HCT116 (cell line): ENCODE measurements around the gene GSAP. TPM values are rescaled to one million over a fixed set of nuclear protein-coding genes. Genes with fewer than 3 reads are reported as not detected.

ENCODE experiments used
- ATAC-seq: fragments of 200-7000 bp; cut with Tn5 transposase; 2 replicates; pipeline ENCODE4 v1.9.1; 2020; ENCODE audit warnings: mild to moderate bottlenecking, moderate library complexity
- BruUV-seq: library from RNA; stranded (reverse); fragments of 400-500 nt; replicated peaks from 2 replicates; lab custom pipeline; 2021; lab: Mats Ljungman, UMichigan
- CTCF ChIA-PET: fragments of 300-600 bp; sonication (Branson Sonifier 250); formaldehyde crosslinking; loops from one replicate; lab custom pipeline; 2021; ENCODE audit warnings: antibody characterized with exemption; lab: Charles Lee
- POLR2A ChIA-PET: fragments of 300-600, 350-600 bp; sonication (Branson Sonifier 250); formaldehyde crosslinking; loops from one replicate; lab custom pipeline; 2021; ENCODE audit warnings: antibody characterized with exemption; lab: Charles Lee
- RAD21 ChIA-PET, 2 experiments: fragments of 300-600 bp; sonication (Branson Sonifier 250); formaldehyde crosslinking; loops; one replicate each; lab custom pipeline; 2023; ENCODE audit warnings: low total read pairs in 2 of 2; ENCODE audit not compliant: uncharacterized antibody in 2 of 2, unreplicated experiment in 2 of 2, low non-redundant PET in 1 of 2; lab: Charles Lee
- DNase-seq: peaks from one replicate; pipeline ENCODE4 v3.0.0-alpha.2; 2010; ENCODE audit warnings: low read depth, low spot score
- H2AFZ ChIP-seq: fragments of 200-600 bp; shearing (Covaris generic), sonication (generic); 2 replicates; pipeline ENCODE4 v1.6.1; 2017; ENCODE audit warnings: low read depth, mixed run types, mixed read lengths, antibody characterized with exemption, low read length; ENCODE audit not compliant: poor library complexity, severe bottlenecking
- H3K27ac ChIP-seq: 2 replicates; pipeline ENCODE4 v1.5.1; 2012; ENCODE audit warnings: low read depth, low read length
- H3K27me3 ChIP-seq: fragments of 200-600 bp; sonication (generic); 2 replicates; pipeline ENCODE4 v1.6.1; 2016; ENCODE audit warnings: mixed run types, low read length, mixed read lengths; ENCODE audit not compliant: insufficient read depth
- H3K36me3 ChIP-seq, 2 experiments: fragments of 200-500 bp in 1 of 2; fragments of 200-600 bp in 1 of 2; sonication (Bioruptor generic) in 1 of 2; sonication (generic) in 1 of 2; 2 replicates each; pipeline versions ENCODE4 v1.5.1 to v1.6.1; 2014 to 2016; ENCODE audit warnings: low read length in 2 of 2, inconsistent platforms in 1 of 2, mixed read lengths in 1 of 2, mixed run types in 1 of 2; ENCODE audit not compliant: insufficient read depth in 2 of 2, control insufficient read depth in 1 of 2
- H3K4me1 ChIP-seq, 2 experiments: fragments of 200-600 bp in 1 of 2; sonication (generic) in 1 of 2; 2 replicates each; pipeline versions ENCODE4 v1.5.1 to v1.6.1; 2012 to 2017; ENCODE audit warnings: low read length in 2 of 2, inconsistent platforms in 1 of 2, mild to moderate bottlenecking in 1 of 2, mixed read lengths in 1 of 2, mixed run types in 1 of 2, moderate library complexity in 1 of 2; ENCODE audit not compliant: insufficient read depth in 2 of 2, control insufficient read depth in 1 of 2
- H3K4me2 ChIP-seq: fragments of 200-600 bp; sonication (generic); 2 replicates; pipeline ENCODE4 v1.6.1; 2017; ENCODE audit warnings: mixed run types, low read length, mixed read lengths
- H3K4me3 ChIP-seq, 2 experiments: fragments of 200-600 bp in 1 of 2; sonication (generic) in 1 of 2; replicated peaks in 1 of 2; 2 replicates each; pipeline ENCODE4 v1.5.1; 2011 to 2016; ENCODE audit warnings: low read length in 2 of 2, control low read depth in 1 of 2, low read depth in 1 of 2, mild to moderate bottlenecking in 1 of 2, mixed read lengths in 1 of 2, mixed run types in 1 of 2
- H3K79me2 ChIP-seq: fragments of 200-600 bp; sonication (generic); 2 replicates; pipeline ENCODE4 v1.6.1; 2017; ENCODE audit warnings: mild to moderate bottlenecking, mixed run types, low read length, moderate library complexity, mixed read lengths; ENCODE audit not compliant: insufficient read depth
- H3K9ac ChIP-seq: fragments of 200-600 bp; sonication (generic); 2 replicates; pipeline ENCODE4 v1.6.1; 2016; ENCODE audit warnings: low read length, mixed read lengths
- H3K9me2 ChIP-seq: fragments of 200-600 bp; sonication (generic), shearing (Covaris generic); 2 replicates; pipeline ENCODE4 v1.6.1; 2017; ENCODE audit warnings: mixed run types, mild to moderate bottlenecking, moderate library complexity; ENCODE audit not compliant: insufficient read depth
- H3K9me3 ChIP-seq, 2 experiments: fragments of 200-500 bp in 1 of 2; fragments of 200-600 bp in 1 of 2; sonication (Bioruptor generic) in 1 of 2; sonication (generic) in 1 of 2; 2 replicates each; pipeline ENCODE4 v1.6.1; 2014 to 2017; ENCODE audit warnings: low read length in 2 of 2, mixed read lengths in 2 of 2, inconsistent platforms in 1 of 2, low read depth in 1 of 2, mild to moderate bottlenecking in 1 of 2, mixed run types in 1 of 2, moderate library complexity in 1 of 2; ENCODE audit not compliant: control insufficient read depth in 1 of 2, insufficient read depth in 1 of 2
- H4K20me1 ChIP-seq: fragments of 200-600 bp; sonication (generic), shearing (Covaris generic); 2 replicates; pipeline ENCODE4 v1.6.1; 2017; ENCODE audit warnings: mixed run types, mild to moderate bottlenecking, moderate library complexity; ENCODE audit not compliant: insufficient read depth
- CBX3 ChIP-seq: IDR thresholded peaks from 2 replicates; pipeline ENCODE4 v1.6.1; 2012; ENCODE audit warnings: low read depth
- EGR1 ChIP-seq: IDR thresholded peaks from 2 replicates; pipeline ENCODE4 v1.6.1; 2012; ENCODE audit warnings: low read depth
- ELF1 ChIP-seq: IDR thresholded peaks from 2 replicates; pipeline ENCODE4 v1.6.1; 2012; ENCODE audit warnings: low read depth, borderline replicate concordance
- EZH2 ChIP-seq: fragments of 200-600 bp; sonication (generic); IDR thresholded peaks from 2 replicates; pipeline ENCODE4 v1.6.1; 2017; ENCODE audit warnings: antibody characterized with exemption, mixed run types
- EZH2phosphoT487 ChIP-seq: fragments of 200-600 bp; IDR thresholded peaks from 2 replicates; pipeline ENCODE4 v1.6.1; 2018; ENCODE audit warnings: antibody characterized with exemption, borderline replicate concordance
- FOSL1 ChIP-seq: IDR thresholded peaks from 2 replicates; pipeline ENCODE4 v1.6.1; 2012; ENCODE audit warnings: low read depth
- JUND ChIP-seq: IDR thresholded peaks from 2 replicates; pipeline ENCODE4 v1.6.1; 2012
- POLR2A ChIP-seq: IDR thresholded peaks from 2 replicates; pipeline ENCODE4 v1.7.0; 2011; ENCODE audit warnings: borderline replicate concordance; ENCODE audit not compliant: insufficient read depth, insufficient read length; ENCODE audit errors: extremely low read depth
- RAD21 ChIP-seq: IDR thresholded peaks from 2 replicates; pipeline ENCODE4 v1.6.1; 2012; ENCODE audit warnings: low read depth, mild to moderate bottlenecking
- SIN3A ChIP-seq: IDR thresholded peaks from 2 replicates; pipeline ENCODE4 v1.6.1; 2012; ENCODE audit warnings: low read depth
- SP1 ChIP-seq: IDR thresholded peaks from 2 replicates; pipeline ENCODE4 v1.6.1; 2012; ENCODE audit warnings: low read depth
- SRF ChIP-seq: IDR thresholded peaks from 2 replicates; pipeline ENCODE4 v1.6.1; 2012; ENCODE audit warnings: low read depth
- TCF7L2 ChIP-seq: IDR thresholded peaks from 2 replicates; pipeline ENCODE4 v1.7.0; 2011; ENCODE audit warnings: borderline replicate concordance, inconsistent platforms; ENCODE audit not compliant: insufficient read depth, insufficient read length; ENCODE audit errors: extremely low read depth
- YY1 ChIP-seq: IDR thresholded peaks from 2 replicates; pipeline ENCODE4 v1.6.1; 2011; ENCODE audit warnings: low read length, low read depth, moderate library complexity, mild to moderate bottlenecking; ENCODE audit not compliant: insufficient replicate concordance; ENCODE audit errors: extremely low read depth
- ZFX ChIP-seq: fragments of 450-650 bp; IDR thresholded peaks from 2 replicates; pipeline ENCODE4 v1.6.1; 2017
- ZNF274 ChIP-seq: fragments of 200-500 bp; sonication (Bioruptor generic); IDR thresholded peaks from 2 replicates; pipeline ENCODE4 v1.6.1; 2014; ENCODE audit warnings: mild to moderate bottlenecking, low read depth, low read length, inconsistent platforms
- intact Hi-C: fragments of 100-400 bp; cut with micrococcal nuclease; formaldehyde crosslinking; loops from 2 replicates; pipeline ENCODE4 v1.10.0; 2022
- total RNA-seq: library from RNA; stranded (reverse); gene quantifications from one replicate; pipeline ENCODE4 v1.2.1, GENCODE V29; 2021; ENCODE audit not compliant: unreplicated experiment
- TF ChIP-seq, protein P1 (sequence below), 3 experiments: fragments of 200-600 bp in 1 of 3; sonication (generic) in 1 of 3; IDR thresholded peaks in 2 of 3; conservative IDR thresholded peaks in 1 of 3; 2 replicates each; pipeline ENCODE4 v1.5.1; 2012 to 2017; ENCODE audit warnings: low read depth in 2 of 3, low read length in 2 of 3, antibody characterized with exemption in 1 of 3, borderline replicate concordance in 1 of 3, control low read depth in 1 of 3, mild to moderate bottlenecking in 1 of 3, mixed read lengths in 1 of 3, mixed run types in 1 of 3, moderate library complexity in 1 of 3; ENCODE audit not compliant: insufficient read depth in 1 of 3
- TF ChIP-seq, protein P2 (sequence below): IDR thresholded peaks from 2 replicates; pipeline ENCODE4 v1.6.1; 2012; ENCODE audit warnings: low read depth
- TF ChIP-seq, protein P3 (sequence below): IDR thresholded peaks from 2 replicates; pipeline ENCODE4 v1.6.1; 2011; ENCODE audit warnings: mild to moderate bottlenecking, low read length, moderate library complexity; ENCODE audit not compliant: insufficient replicate concordance; ENCODE audit errors: extremely low read depth
- TF ChIP-seq, protein P4 (sequence below): IDR thresholded peaks from 2 replicates; pipeline ENCODE4 v1.6.1; 2012

Gene GSAP
- total RNA-seq, 1 experiment from 2014 or later = not detected

DNA sequence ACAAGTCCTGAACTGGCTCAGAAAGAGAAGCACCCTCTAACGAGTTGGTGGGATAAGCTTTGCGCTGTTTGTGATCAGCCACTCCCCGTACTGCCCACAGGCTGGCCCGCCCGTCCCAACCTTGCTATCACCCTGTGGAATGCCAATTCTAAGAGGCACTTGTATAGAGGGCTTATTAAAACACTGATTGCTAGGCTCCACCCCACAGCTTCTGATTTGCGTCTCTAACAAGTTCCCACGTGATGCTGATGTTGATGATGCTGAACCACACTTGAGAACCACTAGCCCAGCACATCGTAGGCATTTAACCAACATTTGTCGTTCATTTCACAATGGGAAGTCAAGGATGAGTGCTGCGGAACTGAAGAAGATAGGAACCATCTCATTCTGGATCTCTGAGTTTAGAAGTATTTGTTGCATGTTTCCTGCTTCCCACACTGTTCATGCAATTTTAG is 12.7 kb upstream of the GSAP start:
- POLR2A ChIA-PET = no interaction called here

More for the DNA sequence above, 12.7 kb upstream of the GSAP start:
- peaks cover 0 to 10% of the 10 kb centered on the region in 2 experiments; a peak in 2 of 4 replicates for H3K4me1 ChIP-seq
- no peaks in the 10 kb centered on the region for H3K27me3 ChIP-seq
- H3K4me2 ChIP-seq = no peak overlapping the region
- no peak for DNase-seq
- ATAC-seq = no peak
- H3K9me2 ChIP-seq = no peaks in the 10 kb centered on the region
- intact Hi-C loops = no loop called here
- H3K9ac ChIP-seq = no peak overlapping the region
- no peaks in the 10 kb centered on the region for H3K9me3 ChIP-seq
- H3K79me2 ChIP-seq = no peaks in the 10 kb centered on the region
- no peaks in the 10 kb centered on the region for H4K20me1 ChIP-seq
- BruUV-seq = no TSS peak
- H2AFZ ChIP-seq = no peak overlapping the region
- TF ChIP-seq, protein P1, sequence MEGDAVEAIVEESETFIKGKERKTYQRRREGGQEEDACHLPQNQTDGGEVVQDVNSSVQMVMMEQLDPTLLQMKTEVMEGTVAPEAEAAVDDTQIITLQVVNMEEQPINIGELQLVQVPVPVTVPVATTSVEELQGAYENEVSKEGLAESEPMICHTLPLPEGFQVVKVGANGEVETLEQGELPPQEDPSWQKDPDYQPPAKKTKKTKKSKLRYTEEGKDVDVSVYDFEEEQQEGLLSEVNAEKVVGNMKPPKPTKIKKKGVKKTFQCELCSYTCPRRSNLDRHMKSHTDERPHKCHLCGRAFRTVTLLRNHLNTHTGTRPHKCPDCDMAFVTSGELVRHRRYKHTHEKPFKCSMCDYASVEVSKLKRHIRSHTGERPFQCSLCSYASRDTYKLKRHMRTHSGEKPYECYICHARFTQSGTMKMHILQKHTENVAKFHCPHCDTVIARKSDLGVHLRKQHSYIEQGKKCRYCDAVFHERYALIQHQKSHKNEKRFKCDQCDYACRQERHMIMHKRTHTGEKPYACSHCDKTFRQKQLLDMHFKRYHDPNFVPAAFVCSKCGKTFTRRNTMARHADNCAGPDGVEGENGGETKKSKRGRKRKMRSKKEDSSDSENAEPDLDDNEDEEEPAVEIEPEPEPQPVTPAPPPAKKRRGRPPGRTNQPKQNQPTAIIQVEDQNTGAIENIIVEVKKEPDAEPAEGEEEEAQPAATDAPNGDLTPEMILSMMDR (IDR thresholded peaks at IDR 0.05 in 2 of 3, conservative IDR thresholded peaks at IDR 0.05 in 1 of 3; ENCODE audit: borderline replicate concordance in 1 of 3, insufficient read depth in 1 of 3, low read depth in 2 of 3, low read length in 2 of 3) = no peak
- no peak for TF ChIP-seq EZH2
- no peak for TF ChIP-seq ELF1
- no peak for TF ChIP-seq SIN3A
- TF ChIP-seq RAD21 = no peak
- no peak for TF ChIP-seq CBX3
- TF ChIP-seq, protein P2, sequence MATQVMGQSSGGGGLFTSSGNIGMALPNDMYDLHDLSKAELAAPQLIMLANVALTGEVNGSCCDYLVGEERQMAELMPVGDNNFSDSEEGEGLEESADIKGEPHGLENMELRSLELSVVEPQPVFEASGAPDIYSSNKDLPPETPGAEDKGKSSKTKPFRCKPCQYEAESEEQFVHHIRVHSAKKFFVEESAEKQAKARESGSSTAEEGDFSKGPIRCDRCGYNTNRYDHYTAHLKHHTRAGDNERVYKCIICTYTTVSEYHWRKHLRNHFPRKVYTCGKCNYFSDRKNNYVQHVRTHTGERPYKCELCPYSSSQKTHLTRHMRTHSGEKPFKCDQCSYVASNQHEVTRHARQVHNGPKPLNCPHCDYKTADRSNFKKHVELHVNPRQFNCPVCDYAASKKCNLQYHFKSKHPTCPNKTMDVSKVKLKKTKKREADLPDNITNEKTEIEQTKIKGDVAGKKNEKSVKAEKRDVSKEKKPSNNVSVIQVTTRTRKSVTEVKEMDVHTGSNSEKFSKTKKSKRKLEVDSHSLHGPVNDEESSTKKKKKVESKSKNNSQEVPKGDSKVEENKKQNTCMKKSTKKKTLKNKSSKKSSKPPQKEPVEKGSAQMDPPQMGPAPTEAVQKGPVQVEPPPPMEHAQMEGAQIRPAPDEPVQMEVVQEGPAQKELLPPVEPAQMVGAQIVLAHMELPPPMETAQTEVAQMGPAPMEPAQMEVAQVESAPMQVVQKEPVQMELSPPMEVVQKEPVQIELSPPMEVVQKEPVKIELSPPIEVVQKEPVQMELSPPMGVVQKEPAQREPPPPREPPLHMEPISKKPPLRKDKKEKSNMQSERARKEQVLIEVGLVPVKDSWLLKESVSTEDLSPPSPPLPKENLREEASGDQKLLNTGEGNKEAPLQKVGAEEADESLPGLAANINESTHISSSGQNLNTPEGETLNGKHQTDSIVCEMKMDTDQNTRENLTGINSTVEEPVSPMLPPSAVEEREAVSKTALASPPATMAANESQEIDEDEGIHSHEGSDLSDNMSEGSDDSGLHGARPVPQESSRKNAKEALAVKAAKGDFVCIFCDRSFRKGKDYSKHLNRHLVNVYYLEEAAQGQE = no peak
- TF ChIP-seq FOSL1 = no peak
- no peak for TF ChIP-seq JUND
- TF ChIP-seq SRF = no peak
- TF ChIP-seq EGR1 = no peak
- TF ChIP-seq YY1 = no peak
- TF ChIP-seq, protein P3, sequence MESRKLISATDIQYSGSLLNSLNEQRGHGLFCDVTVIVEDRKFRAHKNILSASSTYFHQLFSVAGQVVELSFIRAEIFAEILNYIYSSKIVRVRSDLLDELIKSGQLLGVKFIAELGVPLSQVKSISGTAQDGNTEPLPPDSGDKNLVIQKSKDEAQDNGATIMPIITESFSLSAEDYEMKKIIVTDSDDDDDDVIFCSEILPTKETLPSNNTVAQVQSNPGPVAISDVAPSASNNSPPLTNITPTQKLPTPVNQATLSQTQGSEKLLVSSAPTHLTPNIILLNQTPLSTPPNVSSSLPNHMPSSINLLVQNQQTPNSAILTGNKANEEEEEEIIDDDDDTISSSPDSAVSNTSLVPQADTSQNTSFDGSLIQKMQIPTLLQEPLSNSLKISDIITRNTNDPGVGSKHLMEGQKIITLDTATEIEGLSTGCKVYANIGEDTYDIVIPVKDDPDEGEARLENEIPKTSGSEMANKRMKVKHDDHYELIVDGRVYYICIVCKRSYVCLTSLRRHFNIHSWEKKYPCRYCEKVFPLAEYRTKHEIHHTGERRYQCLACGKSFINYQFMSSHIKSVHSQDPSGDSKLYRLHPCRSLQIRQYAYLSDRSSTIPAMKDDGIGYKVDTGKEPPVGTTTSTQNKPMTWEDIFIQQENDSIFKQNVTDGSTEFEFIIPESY = no peak
- TF ChIP-seq POLR2A = no peak
- no peak for TF ChIP-seq SP1
- no peak for TF ChIP-seq TCF7L2
- TF ChIP-seq EZH2phosphoT487 = no peak
- TF ChIP-seq, protein P4, sequence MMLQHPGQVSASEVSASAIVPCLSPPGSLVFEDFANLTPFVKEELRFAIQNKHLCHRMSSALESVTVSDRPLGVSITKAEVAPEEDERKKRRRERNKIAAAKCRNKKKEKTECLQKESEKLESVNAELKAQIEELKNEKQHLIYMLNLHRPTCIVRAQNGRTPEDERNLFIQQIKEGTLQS = no peak
- TF ChIP-seq ZNF274 = no peak
- TF ChIP-seq ZFX = no peak
- H3K27ac ChIP-seq = no peak overlapping the region
- RAD21 ChIA-PET = no interaction called here
- CTCF ChIA-PET = interaction anchor here (1.2 kb wide), 1 partner anchor 11 kb away, joined by 3 read pairs; no protein-coding TSS in a partner anchor
- H3K36me3 ChIP-seq = no peaks in the 10 kb centered on the region
- no peak overlapping the region for H3K4me3 ChIP-seq
